VCaP (cell line): ENCODE measurements around the gene ZBTB42.
"Not testable (repeated sequence)": the region's sequence is repeated elsewhere in the genome, so short reads cannot be mapped to it uniquely, and the experiment has no call there.

Experiments
- H3K27ac ChIP-seq: fragments of 450-650 bp; 2 replicates; pipeline ENCODE4 v1.5.1; 2017
- CTCF ChIP-seq: fragments of 450-650 bp; conservative IDR thresholded peaks from 2 replicates; pipeline ENCODE4 v1.5.1; 2017; ENCODE audit warnings: mild to moderate bottlenecking, moderate library complexity

The ZBTB42 gene

GRCh38 chr14:104822821-104823615 is 22.1 kb downstream of the ZBTB42 start:
- no peak for TF ChIP-seq CTCF
- H3K27ac ChIP-seq = no peak overlapping the region

- no peak for TF ChIP-seq CTCF
- no peak overlapping the region for H3K27ac ChIP-seq
Observed at GRCh38 chr14:104824353-104824997, 23.6 kb downstream of the ZBTB42 start.

GRCh38 chr14:104826189-104826860 is 25.4 kb downstream of the ZBTB42 start:
- peak overlapping the region; percentile 32; the same call in 1 of the 2 replicates for H3K27ac ChIP-seq
- peak; percentile 95 for TF ChIP-seq CTCF

GRCh38 chr14:104826861-104827176 is 25.9 kb downstream of the ZBTB42 start:
- H3K27ac ChIP-seq = peak overlapping the region; percentile 13; the same call in 1 of the 2 replicates
- no peak for TF ChIP-seq CTCF

GRCh38 chr14:104827177-104828055 is 26.5 kb downstream of the ZBTB42 start:
- peak; percentile 71 for TF ChIP-seq CTCF
- H3K27ac ChIP-seq = peak overlapping the region; percentile 13; the same call in 1 of the 2 replicates

GRCh38 chr14:104830781-104831180 is 29.9 kb downstream of the ZBTB42 start:
- no peak for TF ChIP-seq CTCF
- H3K27ac ChIP-seq = no peak overlapping the region

GRCh38 chr14:104836171-104836935 is 35.5 kb downstream of the ZBTB42 start:
- H3K27ac ChIP-seq = not testable (repeated sequence)
